GM12864 (cell line): ENCODE results near the gene LRRC45.

Experiments used
- DNase-seq: peaks from one replicate; pipeline ENCODE4 v3.0.0-alpha.2; 2011; ENCODE audit warnings: low read depth
- H3K4me3 ChIP-seq: 2 replicates; pipeline ENCODE4 v1.5.1; 2011; ENCODE audit warnings: mild to moderate bottlenecking, low read depth, low read length, control low read depth
- TF ChIP-seq, protein P1 (sequence below): IDR thresholded peaks from 2 replicates; pipeline ENCODE4 v1.5.1; 2011; ENCODE audit warnings: low read depth, mild to moderate bottlenecking, moderate library complexity, low read length, control low read depth, inconsistent platforms; ENCODE audit errors: missing control alignments

The LRRC45 gene

DNA sequence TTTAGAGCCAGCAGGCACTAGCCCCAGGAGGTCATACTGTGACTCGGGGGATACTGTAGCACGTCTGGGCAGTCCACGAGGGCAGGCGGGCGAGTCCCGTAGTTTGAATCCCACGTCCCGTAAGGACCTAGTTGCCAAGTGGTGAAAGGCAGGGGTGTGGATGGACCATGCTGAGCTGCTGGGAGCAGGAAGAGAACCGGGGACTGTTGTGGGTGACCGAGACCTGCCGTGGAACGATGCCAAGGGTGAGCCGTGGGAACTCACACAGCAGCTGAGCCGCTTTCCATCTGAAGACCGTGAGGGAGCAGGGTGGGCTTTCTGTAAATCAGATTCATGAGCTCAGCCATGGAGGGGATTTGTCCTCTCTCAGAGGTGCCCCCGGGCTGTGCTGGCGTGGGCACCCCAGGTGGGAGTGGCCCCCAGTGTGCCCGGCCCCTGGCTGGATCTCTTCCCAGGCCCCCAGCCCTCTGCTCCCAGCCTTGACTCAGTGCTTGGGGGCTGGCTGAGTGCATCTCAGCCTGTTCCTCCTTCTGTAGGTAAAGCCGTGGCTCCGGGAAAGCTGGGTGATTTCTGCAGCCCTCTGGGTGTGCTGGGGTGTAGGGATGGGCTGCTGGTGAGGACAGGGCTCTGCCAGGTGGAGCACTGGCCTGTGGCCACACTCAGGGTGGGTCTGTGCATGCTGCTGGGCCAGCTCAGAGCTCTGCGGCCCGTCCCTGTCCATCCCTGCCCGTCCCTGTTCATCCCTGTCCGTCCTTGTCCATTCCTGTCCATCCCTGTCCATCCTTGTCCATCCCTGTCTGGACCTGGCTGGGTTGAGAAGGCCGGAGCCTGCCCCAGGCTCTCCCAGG, 32.0 kb upstream of the LRRC45 start:
- TF ChIP-seq, protein P1, sequence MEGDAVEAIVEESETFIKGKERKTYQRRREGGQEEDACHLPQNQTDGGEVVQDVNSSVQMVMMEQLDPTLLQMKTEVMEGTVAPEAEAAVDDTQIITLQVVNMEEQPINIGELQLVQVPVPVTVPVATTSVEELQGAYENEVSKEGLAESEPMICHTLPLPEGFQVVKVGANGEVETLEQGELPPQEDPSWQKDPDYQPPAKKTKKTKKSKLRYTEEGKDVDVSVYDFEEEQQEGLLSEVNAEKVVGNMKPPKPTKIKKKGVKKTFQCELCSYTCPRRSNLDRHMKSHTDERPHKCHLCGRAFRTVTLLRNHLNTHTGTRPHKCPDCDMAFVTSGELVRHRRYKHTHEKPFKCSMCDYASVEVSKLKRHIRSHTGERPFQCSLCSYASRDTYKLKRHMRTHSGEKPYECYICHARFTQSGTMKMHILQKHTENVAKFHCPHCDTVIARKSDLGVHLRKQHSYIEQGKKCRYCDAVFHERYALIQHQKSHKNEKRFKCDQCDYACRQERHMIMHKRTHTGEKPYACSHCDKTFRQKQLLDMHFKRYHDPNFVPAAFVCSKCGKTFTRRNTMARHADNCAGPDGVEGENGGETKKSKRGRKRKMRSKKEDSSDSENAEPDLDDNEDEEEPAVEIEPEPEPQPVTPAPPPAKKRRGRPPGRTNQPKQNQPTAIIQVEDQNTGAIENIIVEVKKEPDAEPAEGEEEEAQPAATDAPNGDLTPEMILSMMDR: no peak
- no peak for DNase-seq
- no peak overlapping the region for H3K4me3 ChIP-seq

DNA sequence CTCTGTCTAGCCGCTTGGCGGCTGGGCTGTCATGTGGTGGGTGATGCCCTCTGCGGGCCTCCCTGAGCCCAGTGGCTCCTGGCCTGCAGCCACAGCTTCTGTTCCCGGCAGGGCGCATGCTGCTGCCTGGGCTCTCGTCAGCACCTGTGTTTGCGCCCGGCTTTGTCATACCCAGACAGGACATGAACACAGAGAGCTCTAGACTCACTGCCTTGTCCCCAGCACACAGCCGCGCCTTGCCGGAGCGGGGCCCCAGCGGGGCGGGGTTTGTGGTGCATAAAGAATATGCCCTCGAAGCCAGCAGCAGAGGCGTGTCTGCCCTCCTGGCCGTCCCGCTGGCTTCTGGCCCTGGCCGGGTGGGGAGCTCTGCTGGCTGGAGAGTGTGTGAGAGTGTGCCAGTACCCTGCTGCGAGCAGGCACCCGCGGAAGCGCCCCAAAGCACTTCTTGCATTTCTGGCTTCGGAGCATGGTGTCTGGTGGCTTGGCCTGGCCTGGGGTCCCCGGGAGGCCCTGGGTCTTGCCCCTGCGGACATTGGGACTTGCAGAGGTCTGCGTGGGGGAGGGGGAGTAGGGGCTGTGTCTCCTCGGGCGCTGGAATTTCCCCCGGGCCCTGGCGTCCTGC, 31.3 kb upstream of the LRRC45 start:
- DNase-seq: no peak
- H3K4me3 ChIP-seq: no peak overlapping the region

DNA sequence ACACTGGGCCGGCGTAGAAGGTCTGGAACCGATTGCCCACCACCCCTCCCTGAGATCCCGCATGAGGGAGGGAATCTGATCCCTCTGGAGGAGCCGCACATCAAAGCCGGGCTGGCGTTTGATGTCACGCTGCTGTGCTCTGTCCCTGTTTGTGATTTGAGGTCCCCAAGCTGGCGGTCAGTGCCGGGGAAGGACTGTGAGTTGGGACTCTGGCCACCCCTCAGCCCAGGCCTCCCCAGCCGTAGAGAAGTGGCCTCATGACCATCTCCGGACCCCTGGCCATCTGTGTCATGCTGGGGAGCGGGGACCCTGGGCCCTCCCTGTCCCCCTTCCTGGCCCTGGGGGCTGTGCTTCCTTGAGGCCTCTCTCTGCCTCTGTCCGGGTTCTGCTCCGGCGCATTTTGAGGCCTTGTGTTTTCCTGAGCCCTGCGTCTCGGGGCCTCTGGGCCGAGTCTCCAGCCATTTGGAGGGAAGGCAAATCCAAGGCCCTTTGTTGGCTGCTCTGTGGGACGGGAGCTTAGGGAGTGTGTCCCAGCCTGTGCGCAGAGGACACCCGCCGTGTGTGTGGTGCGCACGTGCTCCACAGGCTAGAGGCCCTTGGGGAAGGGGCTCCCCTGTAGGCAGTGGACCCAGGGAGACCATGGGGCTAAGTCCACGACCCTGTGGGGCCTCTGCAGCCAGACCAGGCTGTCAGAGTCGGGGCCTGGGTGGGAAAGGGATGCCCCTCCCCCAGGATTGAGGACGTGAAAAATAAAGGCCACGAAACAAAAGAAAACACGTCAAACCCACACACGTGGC, 30.6 kb upstream of the LRRC45 start:
- no peak for DNase-seq
- TF ChIP-seq, protein P1: no peak
- H3K4me3 ChIP-seq: no peak overlapping the region

More for the DNA sequence above, 31.3 kb upstream of the LRRC45 start:
- TF ChIP-seq, protein P1: no peak

DNA sequence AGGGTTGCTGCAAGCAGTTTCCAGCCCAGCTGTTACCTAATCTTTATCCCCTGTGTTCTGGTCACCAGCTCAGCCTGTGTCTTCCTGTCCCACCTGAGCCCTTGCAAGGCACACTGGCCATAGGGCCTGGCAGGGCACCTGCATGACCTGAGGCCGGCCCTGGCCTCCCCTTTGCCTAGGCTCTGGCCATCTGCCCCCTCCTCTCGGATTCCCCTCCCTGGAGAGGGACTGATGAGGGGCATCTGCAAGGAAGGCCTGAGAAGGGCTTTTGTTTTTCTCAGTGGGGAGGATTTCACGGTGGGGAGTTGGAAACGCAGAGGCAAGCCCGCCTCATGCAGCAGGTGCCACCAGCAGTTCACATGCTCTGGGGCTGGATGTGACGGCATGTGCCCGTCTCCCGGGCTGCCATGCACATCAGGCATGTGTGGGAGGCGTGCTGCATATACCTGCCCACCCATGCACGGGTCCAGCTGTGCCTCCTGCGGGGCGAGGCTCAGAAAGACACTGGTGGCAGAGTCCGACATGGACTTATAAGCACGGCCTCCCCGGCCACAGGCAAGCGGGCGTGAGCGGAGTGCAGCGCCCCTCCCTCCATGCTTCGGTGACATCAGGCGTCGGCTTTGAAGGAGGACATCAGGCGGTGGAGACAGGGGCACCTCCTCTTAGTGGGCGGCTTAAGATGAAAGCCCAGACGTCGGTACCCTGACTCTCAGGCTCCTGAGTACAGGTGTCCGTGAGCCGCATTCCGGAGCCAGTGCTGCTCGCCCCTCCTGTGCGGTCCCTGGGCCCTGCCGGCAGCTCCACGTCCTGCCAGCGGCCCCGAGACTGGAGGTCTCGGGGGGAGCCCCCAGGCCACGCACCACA, 29.1 kb upstream of the LRRC45 start:
- TF ChIP-seq, protein P1: no peak
- H3K4me3 ChIP-seq: no peak overlapping the region
- no peak for DNase-seq

DNA sequence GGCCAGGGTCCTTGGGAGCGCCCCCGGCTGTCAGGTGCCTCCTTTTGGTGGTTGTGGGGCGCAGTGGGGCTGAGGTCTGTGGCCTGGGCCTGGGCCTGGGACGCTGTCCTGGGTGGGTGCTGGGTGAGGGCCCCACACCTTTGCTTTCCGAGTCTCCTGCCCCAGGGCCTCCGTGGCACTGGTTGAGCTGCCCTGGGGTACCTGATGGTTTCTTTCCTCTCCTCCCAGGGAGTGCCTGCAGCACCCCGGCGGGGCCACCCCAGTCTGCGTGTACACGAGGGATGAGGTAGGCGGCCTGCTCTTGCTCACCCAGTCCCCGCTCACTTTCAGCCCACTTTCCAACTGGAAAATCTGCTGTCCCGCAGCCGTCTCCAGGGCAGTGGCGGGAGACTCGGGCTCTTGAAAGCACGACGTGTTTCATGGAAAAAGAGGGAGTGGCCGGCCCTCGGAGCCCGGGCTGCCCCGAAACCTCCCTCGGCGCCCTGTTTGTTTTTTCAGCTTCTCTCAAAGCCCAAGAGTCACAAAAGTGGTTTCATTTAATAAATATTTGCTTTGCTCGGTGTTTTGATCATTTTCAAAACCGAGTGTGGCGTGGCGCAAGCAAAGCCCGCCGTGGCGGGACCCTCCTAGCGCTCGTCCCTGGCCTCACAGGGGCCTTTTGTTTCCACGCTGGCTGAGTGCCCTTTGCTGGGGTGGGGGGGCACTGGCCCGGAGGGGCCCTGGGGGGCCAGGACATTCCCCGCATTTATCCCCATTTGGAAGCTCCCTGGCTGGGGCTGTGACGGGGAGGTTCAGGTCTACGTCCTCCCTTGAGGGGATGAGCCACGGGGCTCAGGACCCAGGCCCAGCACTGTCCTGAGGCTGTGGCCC, 28.3 kb upstream of the LRRC45 start:
- DNase-seq: no peak
- no peak overlapping the region for H3K4me3 ChIP-seq
- TF ChIP-seq, protein P1: no peak
